Measurements from ENCODE around the gene DNAJC15. TPM values are rescaled to one million over a fixed set of nuclear protein-coding genes. Genes with fewer than 3 reads are reported as not detected.

DNAJC15 gene
- total RNA-seq, 1 experiment from 2014 or later, result 72.2 TPM

DNA sequence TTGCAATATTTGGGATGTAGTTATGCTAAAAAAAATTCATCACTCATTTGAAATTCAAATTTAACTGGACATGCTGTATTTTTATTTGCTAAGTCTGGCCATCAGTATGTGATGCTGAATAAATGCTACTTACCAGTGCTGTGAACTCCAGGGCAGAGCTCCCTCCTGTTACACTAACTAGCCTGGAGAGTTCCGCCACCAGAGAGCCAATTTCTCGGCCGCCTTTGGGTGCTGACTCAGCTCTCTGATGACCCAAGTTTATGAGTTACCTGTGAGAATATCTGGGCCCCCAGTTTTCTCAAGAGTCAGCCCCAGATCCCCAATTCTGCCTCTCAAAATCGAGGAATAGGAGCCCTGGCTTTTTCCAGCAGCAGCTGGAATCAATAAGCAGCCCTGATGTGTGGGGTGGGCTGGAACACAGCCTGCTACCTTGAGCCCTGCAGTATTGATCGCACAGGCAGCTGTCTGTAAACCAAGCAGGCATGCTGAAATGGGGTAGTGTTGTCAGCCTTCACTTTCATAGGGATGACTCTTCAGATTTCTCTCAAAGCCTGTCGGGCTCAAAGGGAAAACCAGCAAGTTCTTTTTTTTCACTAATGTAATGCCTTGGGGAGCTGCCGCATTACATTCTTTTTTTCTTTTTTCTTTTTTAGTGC lies 113.7 kb downstream of the DNAJC15 start:
- no peak for DNase-seq
- Histone ChIP-seq H3K36me3 (ENCODE audit: control insufficient read depth, insufficient read depth, low read length) (no peaks in the 10 kb centered on the region), H3K9me3 (no peaks in the 10 kb centered on the region), H3K27me3 (replicated peaks; ENCODE audit: control insufficient read depth, insufficient read depth, low read length) (no peaks in the 10 kb centered on the region), H3K4me1 (peaks cover 18% of the 10 kb centered on the region), H3K4me3 (ENCODE audit: low read depth, low read length) (no peak overlapping the region)
- Mint-ChIP-seq H3K9me3 (ENCODE audit: unreplicated experiment) (no peaks in the 10 kb centered on the region), H3K4me3 (ENCODE audit: unreplicated experiment) (no peak overlapping the region), H3K27me3 (ENCODE audit: insufficient read depth, unreplicated experiment) (no peaks in the 10 kb centered on the region), H3K4me1 (ENCODE audit: low read depth, unreplicated experiment) (peaks cover 18% of the 10 kb centered on the region), H3K27ac (ENCODE audit: unreplicated experiment) (no peak overlapping the region), H3K36me3 (ENCODE audit: insufficient read depth, unreplicated experiment) (no peaks in the 10 kb centered on the region)
- ChIA-PET POLR2A (no interaction called here), CTCF (no interaction called here)
- TF ChIP-seq, protein P1, sequence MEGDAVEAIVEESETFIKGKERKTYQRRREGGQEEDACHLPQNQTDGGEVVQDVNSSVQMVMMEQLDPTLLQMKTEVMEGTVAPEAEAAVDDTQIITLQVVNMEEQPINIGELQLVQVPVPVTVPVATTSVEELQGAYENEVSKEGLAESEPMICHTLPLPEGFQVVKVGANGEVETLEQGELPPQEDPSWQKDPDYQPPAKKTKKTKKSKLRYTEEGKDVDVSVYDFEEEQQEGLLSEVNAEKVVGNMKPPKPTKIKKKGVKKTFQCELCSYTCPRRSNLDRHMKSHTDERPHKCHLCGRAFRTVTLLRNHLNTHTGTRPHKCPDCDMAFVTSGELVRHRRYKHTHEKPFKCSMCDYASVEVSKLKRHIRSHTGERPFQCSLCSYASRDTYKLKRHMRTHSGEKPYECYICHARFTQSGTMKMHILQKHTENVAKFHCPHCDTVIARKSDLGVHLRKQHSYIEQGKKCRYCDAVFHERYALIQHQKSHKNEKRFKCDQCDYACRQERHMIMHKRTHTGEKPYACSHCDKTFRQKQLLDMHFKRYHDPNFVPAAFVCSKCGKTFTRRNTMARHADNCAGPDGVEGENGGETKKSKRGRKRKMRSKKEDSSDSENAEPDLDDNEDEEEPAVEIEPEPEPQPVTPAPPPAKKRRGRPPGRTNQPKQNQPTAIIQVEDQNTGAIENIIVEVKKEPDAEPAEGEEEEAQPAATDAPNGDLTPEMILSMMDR (IDR thresholded peaks at IDR 0.05; ENCODE audit: insufficient read depth in 1 of 2, low read depth in 1 of 2, low read length in 1 of 2, severe bottlenecking in 1 of 2, unreplicated experiment in 1 of 2), result no peak
- intact Hi-C loops (cut with micrococcal nuclease; ENCODE audit: unreplicated experiment), result loop anchor here (10.0 kb wide), 1 partner anchor 668 kb away; no protein-coding TSS in a partner anchor
- BruUV-seq (replicated peaks), result no TSS peak

DNA sequence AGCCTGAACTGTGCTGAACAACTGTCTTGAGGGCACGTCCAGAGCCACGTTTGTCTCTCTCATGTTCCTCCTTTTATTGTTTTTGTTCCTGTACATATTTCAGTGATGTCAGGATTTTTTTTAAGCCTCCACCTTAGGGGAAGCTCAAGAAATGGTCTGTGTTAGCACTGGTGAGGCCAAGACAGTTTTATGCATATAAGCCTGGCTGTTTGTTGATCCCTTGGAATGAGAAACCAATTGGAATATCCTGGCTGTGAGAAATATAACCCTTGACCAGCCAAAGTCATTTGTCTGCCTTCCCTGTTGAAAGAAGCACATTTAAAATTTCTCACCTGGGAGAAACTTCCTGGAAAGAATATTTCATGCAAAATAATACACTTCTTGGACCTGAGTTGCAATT lies 115.8 kb downstream of the DNAJC15 start:
- Histone ChIP-seq H3K27me3 (replicated peaks; ENCODE audit: control insufficient read depth, insufficient read depth, low read length) (no peaks in the 10 kb centered on the region), H3K4me1 (peaks cover 15% of the 10 kb centered on the region; the same call in 1 of the 2 replicates), H3K36me3 (ENCODE audit: control insufficient read depth, insufficient read depth, low read length) (no peaks in the 10 kb centered on the region), H3K9me3 (no peaks in the 10 kb centered on the region), H3K4me3 (ENCODE audit: low read depth, low read length) (no peak overlapping the region)
- no TSS peak for BruUV-seq (replicated peaks)
- TF ChIP-seq, protein P1 (IDR thresholded peaks at IDR 0.05; ENCODE audit: insufficient read depth in 1 of 2, low read depth in 1 of 2, low read length in 1 of 2, severe bottlenecking in 1 of 2, unreplicated experiment in 1 of 2), result no peak
- Mint-ChIP-seq H3K9me3 (ENCODE audit: unreplicated experiment) (no peaks in the 10 kb centered on the region), H3K4me1 (ENCODE audit: low read depth, unreplicated experiment) (peaks cover 7% of the 10 kb centered on the region), H3K36me3 (ENCODE audit: insufficient read depth, unreplicated experiment) (no peaks in the 10 kb centered on the region), H3K4me3 (ENCODE audit: unreplicated experiment) (no peak overlapping the region), H3K27ac (ENCODE audit: unreplicated experiment) (no peak overlapping the region), H3K27me3 (ENCODE audit: insufficient read depth, unreplicated experiment) (no peaks in the 10 kb centered on the region)
- POLR2A ChIA-PET, result interaction anchor here (0.6 kb wide), 1 partner anchor 35 kb away, joined by 3 read pairs; no protein-coding TSS in a partner anchor
- DNase-seq, result no peak
- intact Hi-C loops (cut with micrococcal nuclease; ENCODE audit: unreplicated experiment), result loop anchor here (10.0 kb wide), 1 partner anchor 666 kb away; no protein-coding TSS in a partner anchor
- CTCF ChIA-PET, result no interaction called here

DNA sequence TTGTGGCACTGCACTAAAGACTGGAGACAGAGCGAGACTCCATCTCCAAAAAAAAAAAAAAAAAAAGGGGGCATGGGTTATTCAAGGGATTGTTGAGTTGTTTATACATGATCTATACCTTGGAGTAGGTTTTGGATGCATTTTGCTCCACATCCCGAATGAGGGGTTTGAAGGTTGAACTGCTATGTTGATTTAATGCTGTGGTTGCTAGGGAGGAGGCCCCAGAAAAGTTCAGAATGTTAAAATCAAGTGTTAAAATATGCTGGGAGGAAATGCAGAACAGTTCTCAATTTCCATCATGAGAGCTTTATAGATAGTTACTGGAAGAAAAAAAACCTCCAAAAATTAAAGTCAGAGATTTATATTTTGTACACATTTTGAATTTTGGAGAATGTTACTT lies 116.5 kb downstream of the DNAJC15 start:
- CTCF ChIA-PET, result no interaction called here
- Histone ChIP-seq H3K36me3 (ENCODE audit: control insufficient read depth, insufficient read depth, low read length) (no peaks in the 10 kb centered on the region), H3K9me3 (no peaks in the 10 kb centered on the region), H3K27me3 (replicated peaks; ENCODE audit: control insufficient read depth, insufficient read depth, low read length) (no peaks in the 10 kb centered on the region), H3K4me3 (ENCODE audit: low read depth, low read length) (no peak overlapping the region), H3K4me1 (peaks cover 15% of the 10 kb centered on the region; the same call in 1 of the 2 replicates)
- no peak overlapping the region for H3K4me3 Mint-ChIP-seq (ENCODE audit: unreplicated experiment)
- no peak for DNase-seq
- no peaks in the 10 kb centered on the region for H3K27me3 Mint-ChIP-seq (ENCODE audit: insufficient read depth, unreplicated experiment)
- intact Hi-C loops (cut with micrococcal nuclease; ENCODE audit: unreplicated experiment), result loop anchor here (10.0 kb wide), 1 partner anchor 665 kb away; no protein-coding TSS in a partner anchor
- no TSS peak for BruUV-seq (replicated peaks)
- POLR2A ChIA-PET, result no interaction called here
- no peaks in the 10 kb centered on the region for H3K36me3 Mint-ChIP-seq (ENCODE audit: insufficient read depth, unreplicated experiment)
- H3K27ac Mint-ChIP-seq (ENCODE audit: unreplicated experiment), result no peak overlapping the region
- TF ChIP-seq, protein P1 (IDR thresholded peaks at IDR 0.05; ENCODE audit: insufficient read depth in 1 of 2, low read depth in 1 of 2, low read length in 1 of 2, severe bottlenecking in 1 of 2, unreplicated experiment in 1 of 2), result no peak
- H3K4me1 Mint-ChIP-seq (ENCODE audit: low read depth, unreplicated experiment), result peaks cover 7% of the 10 kb centered on the region
- H3K9me3 Mint-ChIP-seq (ENCODE audit: unreplicated experiment), result no peaks in the 10 kb centered on the region

Measured in Caco-2 (cell line).